DLD1 (cell line): ENCODE data around the gene PIN1.
"Not testable (repeated sequence)": the region's sequence is repeated elsewhere in the genome, so short reads cannot be mapped to it uniquely, and the experiment has no call there.

Source experiments
- in situ Hi-C: cut with HindIII; loops from 2 replicates; pipeline ENCODE4 v1.10.0; 2017; ENCODE audit warnings: low sequenced_read_pairs

Gene PIN1

DNA sequence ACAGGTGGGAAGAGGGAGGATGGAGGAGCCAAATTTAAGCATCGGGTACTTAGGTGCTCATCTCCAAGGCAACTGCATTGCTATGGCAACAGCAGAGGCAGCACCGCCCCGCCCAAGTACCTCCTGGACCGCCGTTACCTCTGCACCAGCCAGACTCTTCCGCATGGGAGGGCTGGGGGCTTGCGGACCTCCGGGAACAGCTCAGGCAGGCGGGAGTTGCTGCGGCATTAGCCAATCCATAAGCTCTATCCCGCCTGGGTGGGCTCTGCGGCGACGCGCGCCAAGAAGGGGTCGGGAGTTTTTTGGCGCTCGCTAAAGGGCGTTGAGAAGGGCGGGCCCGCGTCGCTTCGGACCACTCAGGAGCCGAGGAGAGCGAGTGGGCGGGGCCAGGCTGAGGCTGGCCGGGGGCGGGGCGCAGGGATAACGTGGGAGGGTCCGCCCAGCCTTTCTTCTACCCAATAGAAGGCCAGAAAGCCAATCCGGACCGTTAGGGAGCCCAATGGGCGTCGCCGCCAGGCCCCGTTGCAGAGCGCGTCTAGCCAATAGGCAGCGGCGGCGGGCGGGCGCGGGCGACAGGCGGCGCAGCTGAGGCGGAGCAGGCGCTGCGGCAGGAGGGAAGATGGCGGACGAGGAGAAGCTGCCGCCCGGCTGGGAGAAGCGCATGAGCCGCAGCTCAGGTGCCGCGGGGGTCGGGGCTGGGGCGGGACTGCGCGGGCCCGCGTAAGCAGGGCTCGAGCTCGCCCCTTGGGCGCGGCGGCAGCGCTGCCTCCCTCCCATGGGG is at the start of gene PIN1:
Gene PIN1 (plus strand): TSS at position 593 of the 781 bp plus-strand sequence. CDS start 27 bp downstream, at position 620.
- in situ Hi-C loops, result no loop called here

DNA sequence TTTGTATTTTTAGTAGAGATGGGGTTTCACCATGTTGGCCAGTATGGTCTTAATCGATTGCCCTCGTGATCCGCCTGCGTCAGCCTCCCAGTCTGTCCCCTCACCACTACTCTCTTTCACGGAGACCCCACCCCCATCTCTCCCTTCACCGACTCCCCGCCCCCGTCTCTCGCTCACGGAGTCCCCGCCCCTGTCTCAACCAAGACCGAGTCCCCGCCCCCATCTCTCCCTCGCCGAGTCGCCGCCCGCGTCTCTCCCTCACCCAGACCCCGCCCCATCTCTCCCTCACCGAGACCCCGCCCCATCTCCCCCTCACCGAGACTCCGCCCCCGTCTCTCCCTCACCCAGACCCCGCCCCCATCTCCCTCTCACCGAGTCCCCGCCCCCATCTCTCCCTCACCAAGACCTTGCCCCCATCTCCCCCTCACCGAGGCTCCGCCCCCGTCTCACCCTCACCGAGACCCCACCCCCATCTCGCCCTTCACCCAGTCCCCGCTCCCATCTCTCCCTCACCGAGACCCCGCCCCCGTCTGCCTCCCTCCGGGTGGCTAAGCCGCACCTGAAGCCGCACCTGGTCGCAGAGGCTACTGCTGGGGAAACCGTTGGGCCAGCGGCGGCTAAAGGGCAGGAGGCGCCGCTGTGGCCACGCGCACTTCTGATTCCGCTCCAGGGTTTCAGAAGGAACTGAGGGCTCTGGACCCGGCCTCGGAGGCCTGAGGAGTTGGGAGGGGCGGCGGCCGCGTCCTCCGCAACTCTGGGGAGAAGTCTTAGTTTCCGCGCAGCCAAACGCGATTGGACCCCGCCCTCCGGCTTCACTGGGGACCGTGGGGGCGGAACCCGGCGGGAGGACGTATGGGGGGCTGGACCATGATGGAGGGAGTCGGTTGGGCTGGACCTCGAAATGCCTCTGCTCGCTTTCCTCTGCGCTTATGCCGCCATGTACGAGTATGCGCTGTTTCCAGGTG is 49.5 kb upstream of the PIN1 start:
- in situ Hi-C loops, result no loop called here

DNA sequence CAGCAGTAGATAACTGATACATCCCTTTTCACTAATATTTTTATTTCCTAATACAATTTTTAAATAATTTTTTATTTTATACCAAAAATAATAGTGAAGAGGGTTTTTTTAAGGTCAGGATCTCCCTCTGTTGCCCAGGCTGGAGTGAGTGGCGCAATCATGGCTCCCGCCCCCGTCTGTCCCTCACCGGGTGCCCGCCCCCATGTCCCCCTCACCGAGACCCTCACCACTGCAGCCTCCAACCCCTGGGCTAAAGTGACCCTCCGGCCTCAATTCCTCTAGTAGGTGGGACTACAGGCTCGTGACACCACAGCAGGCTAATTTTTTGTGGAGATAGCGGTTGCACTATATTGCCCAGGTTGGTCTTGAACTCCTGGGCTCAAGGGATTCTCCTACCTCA is 48.8 kb upstream of the PIN1 start:
- in situ Hi-C loops, result no loop called here

GRCh38 chr19:9786819-9787218 is 48.3 kb upstream of the PIN1 start:
- in situ Hi-C loops, result no loop called here

DNA sequence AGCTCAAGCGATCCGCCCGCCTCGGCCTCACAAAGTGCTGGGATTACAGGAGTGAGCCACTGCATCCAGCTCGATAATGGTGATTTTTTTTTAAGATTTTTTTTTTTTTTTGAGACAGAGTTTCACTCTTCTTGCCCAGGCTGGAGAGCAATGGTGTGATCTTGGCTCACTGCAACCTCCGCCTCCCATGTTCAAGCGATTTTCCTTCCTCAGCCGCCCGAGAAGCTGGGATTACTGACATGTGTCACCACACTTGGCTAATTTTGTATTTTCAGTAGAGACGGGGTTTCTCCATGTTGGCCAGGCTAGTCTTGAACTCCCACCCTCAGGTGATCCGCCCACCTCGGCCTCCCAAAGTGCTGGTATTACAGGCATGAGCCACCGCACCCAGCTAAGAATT is 46.5 kb upstream of the PIN1 start:
- in situ Hi-C loops, result not testable (repeated sequence)

DNA sequence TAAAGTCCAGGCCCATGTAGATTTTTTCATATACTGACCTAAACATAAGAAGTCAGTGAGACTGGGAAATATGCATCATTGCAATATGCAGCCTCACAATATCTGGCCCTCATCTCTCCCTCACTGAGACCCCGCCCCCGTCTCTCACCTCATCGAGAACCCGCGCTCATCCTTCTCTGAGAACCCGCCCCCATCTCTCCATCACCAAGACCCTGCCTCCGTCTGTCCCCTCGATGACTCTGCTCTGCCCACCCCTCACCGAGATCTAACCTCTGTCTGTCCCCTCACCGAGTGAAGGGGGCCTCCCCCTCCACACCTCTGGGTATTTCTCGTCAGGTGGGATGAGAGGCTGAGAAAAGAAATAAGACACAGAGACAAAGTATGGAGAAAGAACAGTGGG is 46.1 kb upstream of the PIN1 start:
- in situ Hi-C loops, result no loop called here

- in situ Hi-C loops, result not testable (repeated sequence)
Observed at GRCh38 chr19:9789579-9789978, 45.5 kb upstream of the PIN1 start.

GRCh38 chr19:9791073-9791367 is 44.1 kb upstream of the PIN1 start:
- in situ Hi-C loops, result not testable (repeated sequence)

GRCh38 chr19:9791552-9792205 is 43.4 kb upstream of the PIN1 start:
- in situ Hi-C loops, result no loop called here

DNA sequence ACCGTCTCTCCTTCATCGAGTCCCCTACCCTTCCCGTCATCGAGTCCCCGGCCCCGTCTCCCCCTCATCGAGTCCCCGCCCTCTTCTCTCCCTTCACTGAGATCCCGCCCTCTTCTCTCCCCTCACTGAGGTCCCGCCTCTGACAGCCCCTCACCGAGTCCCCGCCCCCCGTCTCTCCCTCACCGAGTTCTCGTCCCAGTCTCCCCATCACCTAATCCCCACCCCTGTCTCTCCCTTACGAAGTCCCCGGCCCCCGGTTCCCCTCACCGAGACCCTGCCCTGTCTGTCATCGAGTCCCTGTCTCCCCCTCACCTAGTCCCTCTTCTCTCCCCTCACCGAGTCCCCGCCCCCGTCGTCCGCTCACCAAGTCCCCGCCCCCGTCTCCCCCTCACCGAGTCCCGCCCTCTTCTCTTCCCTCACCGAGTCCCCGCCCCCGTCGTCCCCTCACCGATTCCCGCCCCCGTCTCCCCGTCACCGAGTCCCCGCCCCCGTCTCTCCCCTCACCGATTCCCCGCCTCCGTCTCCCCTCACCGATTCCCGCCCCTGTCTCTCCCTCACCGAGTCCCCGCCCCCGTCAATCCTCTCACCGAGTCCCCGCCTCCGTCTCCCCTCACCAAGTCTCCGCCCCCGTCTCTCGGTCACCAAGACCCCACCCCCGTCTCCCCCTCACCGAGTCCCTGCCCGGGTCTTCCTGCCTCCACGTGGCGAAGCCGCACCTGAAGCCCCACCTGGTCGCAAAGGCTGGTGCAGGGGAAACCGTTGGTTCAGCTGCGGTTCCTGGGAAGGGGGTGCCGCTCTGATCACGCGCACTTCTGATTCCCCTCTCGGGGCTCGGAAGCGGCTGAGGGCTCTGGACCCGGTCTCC is 42.7 kb upstream of the PIN1 start:
- in situ Hi-C loops, result no loop called here

DNA sequence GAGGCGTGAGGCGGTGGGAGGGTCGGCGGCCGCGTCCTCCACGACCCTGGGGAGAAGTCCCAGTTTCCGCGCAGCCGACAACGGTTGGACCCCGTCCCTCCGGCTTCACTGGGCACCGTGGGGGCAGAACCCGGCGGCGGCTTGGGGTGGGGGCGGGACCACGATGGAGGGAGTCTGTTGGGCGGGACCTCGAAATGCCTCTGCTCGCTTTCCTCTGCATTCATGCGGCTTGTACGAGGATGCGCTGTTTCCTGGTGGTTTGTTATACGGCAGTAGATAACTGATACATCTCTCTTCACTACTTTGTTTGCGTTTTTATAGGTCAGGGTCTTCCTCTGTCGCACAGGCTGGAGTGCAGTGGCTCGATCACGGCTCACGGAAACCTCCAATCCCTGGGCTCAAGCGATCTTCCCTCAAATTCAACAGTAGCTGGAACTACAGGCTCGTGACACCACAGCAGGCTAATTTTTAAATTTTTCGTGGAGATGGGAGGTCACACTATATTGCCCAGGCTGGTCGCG is 42.0 kb upstream of the PIN1 start:
- in situ Hi-C loops, result no loop called here

DNA sequence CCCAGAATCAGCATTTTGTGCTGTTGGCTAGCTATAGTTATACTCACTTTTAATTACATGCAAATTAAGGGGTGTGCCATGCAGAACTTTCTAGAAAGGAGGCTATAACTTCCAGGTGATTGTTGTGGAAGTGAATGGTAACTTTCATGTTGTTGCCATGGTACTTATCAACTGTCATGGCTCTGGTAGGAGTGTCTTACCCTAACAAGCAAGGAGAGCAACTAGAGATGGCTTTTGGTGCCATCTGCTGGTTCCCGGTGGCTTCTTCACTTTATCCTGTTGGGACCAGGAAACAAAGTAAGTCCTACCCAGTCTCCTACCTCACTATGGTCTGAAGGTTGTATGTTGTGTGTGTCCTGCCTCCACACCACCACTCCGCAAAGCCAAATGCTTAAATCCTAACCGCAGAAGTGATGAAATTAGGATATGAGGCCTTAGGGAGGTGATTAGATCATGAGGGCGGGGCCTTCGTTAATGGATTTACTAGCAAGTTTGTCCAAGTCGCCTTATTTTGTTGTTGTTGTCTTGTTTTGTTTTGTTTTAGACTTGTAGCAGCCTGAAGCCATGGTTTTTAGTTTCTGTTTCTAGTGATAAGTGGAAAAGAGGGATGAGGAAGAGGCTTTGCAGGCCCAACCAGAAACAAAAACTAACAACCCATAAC is 38.9 kb upstream of the PIN1 start:
- in situ Hi-C loops, result no loop called here

- in situ Hi-C loops, result no loop called here
Observed at GRCh38 chr19:9797871-9798270, 37.2 kb upstream of the PIN1 start.

GRCh38 chr19:9799162-9799561 is 36.0 kb upstream of the PIN1 start:
- in situ Hi-C loops, result no loop called here

GRCh38 chr19:9801976-9802375 is 33.1 kb upstream of the PIN1 start:
- in situ Hi-C loops, result no loop called here

DNA sequence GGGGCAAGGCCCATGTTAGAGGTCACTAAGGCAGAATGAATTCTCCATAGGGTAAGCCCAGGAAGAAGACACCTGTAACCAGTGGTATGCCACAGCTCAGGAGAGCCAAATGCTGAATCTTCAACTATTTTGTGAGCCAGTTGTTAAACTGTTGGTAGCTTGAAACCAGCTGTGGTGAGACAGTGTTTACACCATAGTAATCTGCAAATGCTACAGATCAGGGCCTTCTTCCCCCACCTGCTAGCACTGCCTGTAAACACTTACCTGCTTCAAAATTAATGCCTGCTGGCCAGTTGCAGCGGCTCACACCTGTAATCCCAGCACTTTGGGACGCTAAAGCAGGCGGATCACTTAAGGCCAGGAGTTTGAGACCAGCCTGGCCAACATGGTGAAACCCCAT is 28.3 kb upstream of the PIN1 start:
- in situ Hi-C loops, result no loop called here

- in situ Hi-C loops, result no loop called here
Observed at GRCh38 chr19:9808855-9809824, 26.0 kb upstream of the PIN1 start.

DNA sequence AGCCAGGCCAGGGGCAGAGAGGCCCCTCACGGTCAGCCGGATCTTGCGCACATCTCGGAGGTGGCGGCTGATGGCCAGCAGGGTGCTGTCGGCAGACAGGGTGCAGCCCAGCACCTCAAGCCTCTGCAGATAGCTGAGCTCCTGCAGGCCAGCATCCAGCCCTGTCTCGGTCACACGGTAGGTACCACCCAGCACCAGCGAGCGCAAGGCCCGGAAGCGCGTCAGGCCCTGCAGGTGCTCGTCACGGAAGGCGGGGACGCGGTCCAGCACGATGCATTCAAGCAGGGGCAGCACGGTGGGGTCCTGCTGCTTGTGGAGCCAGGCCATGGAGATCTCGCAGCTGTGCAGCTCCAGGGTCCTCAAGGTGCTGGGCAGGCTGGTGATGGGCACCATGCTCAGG is 24.0 kb upstream of the PIN1 start:
- in situ Hi-C loops, result no loop called here
